ENCODE measurements around the gene ZCCHC7.

The ZCCHC7 gene

DNA sequence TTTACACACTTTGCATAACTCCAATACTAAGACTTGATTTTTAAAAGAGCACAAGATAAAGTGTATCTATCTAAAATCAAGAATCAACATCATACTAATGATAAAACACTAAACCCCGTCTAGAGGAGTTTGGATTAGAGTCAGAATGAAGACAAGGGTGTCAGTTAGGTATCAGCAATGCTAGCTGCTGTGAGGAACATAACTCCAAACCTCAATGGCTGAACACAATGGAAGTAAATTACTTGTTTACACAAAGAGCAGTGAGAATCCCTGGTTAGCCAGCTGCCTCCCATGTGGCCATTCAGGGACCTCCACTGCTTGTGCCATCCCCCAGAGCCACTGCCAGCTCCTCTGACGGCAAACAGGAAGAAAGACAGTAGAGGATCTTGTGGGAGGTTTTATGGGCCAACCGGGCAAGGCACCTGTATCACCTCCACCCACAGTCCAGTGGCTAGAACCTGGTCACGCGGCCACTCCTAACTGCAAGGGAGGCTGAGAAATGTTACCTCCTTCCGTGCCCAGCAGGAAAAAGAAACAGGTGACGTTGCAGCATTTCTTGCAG, 278.2 kb downstream of the ZCCHC7 start:
- H3K9ac ChIP-seq (ENCODE audit: low read length), result no peak overlapping the region

DNA sequence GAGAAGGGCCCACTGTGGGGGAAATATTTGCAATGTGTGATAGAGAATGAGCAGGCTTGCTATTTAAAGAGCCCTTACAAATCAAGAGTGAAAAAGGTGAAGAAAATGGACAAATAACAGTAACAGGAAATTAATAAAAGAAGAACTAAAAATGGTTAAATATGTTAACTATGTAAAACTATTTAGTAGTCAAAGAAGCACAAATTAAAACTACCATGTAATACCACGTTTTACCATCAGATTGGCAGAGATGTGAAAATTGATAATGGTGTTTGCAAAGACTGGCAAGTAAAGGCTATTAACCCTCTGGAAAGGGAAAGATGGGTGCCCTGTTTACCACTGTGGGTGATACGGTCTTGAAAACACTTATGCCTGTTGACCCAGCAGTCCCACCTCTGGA, 279.0 kb downstream of the ZCCHC7 start:
- no peak overlapping the region for H3K9ac ChIP-seq (ENCODE audit: low read length)
- no peaks in the 10 kb centered on the region for H3K27me3 ChIP-seq (ENCODE audit: control insufficient read depth, insufficient read depth, low read length)
- H3K36me3 ChIP-seq (ENCODE audit: control insufficient read depth, insufficient read depth, low read length), result no peaks in the 10 kb centered on the region
- H3K4me3 ChIP-seq (ENCODE audit: low read length), result no peak overlapping the region
- no peaks in the 10 kb centered on the region for H3K9me3 ChIP-seq (ENCODE audit: control insufficient read depth, low read length)
- no peaks in the 10 kb centered on the region for H3K4me1 ChIP-seq (ENCODE audit: control insufficient read depth, insufficient read depth, low read length)

More for the DNA sequence above, 278.2 kb downstream of the ZCCHC7 start:
- H3K4me1 ChIP-seq (ENCODE audit: control insufficient read depth, insufficient read depth, low read length), result no peaks in the 10 kb centered on the region
- H3K27me3 ChIP-seq (ENCODE audit: control insufficient read depth, insufficient read depth, low read length), result no peaks in the 10 kb centered on the region
- no peaks in the 10 kb centered on the region for H3K9me3 ChIP-seq (ENCODE audit: control insufficient read depth, low read length)
- no peak overlapping the region for H3K4me3 ChIP-seq (ENCODE audit: low read length)
- no peaks in the 10 kb centered on the region for H3K36me3 ChIP-seq (ENCODE audit: control insufficient read depth, insufficient read depth, low read length)

DNA sequence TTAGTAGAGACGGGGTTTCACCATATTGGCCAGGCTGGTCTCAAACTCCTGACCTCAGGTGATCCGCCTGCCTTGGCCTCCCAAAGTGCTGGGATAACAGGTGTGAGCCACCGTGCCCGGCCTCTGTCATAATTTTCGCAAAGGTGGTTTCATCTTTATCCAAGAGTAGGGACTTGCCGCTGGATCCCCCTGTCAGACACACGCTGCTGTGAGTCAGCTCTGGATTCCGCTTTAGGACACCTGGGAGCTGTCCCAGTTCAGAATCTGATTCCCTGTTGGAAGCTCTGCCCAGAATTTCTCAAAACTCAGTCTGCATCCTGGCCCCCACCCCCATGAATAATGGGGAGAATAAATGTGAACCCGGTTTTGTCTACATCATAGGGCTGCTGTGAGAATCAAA, 284.2 kb downstream of the ZCCHC7 start:
- no peak overlapping the region for H3K4me3 ChIP-seq (ENCODE audit: low read length)
- H3K4me1 ChIP-seq (ENCODE audit: control insufficient read depth, insufficient read depth, low read length), result no peaks in the 10 kb centered on the region
- no peaks in the 10 kb centered on the region for H3K9me3 ChIP-seq (ENCODE audit: control insufficient read depth, low read length)
- H3K27me3 ChIP-seq (ENCODE audit: control insufficient read depth, insufficient read depth, low read length), result no peaks in the 10 kb centered on the region
- H3K9ac ChIP-seq (ENCODE audit: low read length), result no peak overlapping the region
- H3K36me3 ChIP-seq (ENCODE audit: control insufficient read depth, insufficient read depth, low read length), result no peaks in the 10 kb centered on the region

DNA sequence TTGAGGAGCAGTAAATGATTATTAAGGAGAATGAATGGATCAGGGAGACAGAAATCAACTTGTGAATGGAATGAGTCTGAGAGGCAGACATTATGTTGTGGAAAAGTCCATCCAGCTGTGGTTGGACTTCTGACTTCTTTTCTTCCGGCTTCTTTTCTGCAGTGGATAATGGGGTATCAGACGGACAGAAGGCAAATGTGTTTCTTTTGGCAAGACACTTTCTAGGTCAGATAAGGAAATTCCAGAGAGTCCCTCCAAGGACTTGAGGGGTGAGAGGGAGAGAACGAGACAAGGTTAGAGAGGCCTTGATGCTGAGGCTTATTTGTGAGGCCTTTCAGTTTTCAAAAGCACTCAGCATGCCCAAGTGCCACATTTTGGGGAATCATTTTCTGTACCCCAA, 285.0 kb downstream of the ZCCHC7 start:
- H3K4me1 ChIP-seq (ENCODE audit: control insufficient read depth, insufficient read depth, low read length), result no peaks in the 10 kb centered on the region
- no peaks in the 10 kb centered on the region for H3K9me3 ChIP-seq (ENCODE audit: control insufficient read depth, low read length)
- no peak overlapping the region for H3K9ac ChIP-seq (ENCODE audit: low read length)
- no peaks in the 10 kb centered on the region for H3K36me3 ChIP-seq (ENCODE audit: control insufficient read depth, insufficient read depth, low read length)
- H3K4me3 ChIP-seq (ENCODE audit: low read length), result no peak overlapping the region
- H3K27me3 ChIP-seq (ENCODE audit: control insufficient read depth, insufficient read depth, low read length), result no peaks in the 10 kb centered on the region

DNA sequence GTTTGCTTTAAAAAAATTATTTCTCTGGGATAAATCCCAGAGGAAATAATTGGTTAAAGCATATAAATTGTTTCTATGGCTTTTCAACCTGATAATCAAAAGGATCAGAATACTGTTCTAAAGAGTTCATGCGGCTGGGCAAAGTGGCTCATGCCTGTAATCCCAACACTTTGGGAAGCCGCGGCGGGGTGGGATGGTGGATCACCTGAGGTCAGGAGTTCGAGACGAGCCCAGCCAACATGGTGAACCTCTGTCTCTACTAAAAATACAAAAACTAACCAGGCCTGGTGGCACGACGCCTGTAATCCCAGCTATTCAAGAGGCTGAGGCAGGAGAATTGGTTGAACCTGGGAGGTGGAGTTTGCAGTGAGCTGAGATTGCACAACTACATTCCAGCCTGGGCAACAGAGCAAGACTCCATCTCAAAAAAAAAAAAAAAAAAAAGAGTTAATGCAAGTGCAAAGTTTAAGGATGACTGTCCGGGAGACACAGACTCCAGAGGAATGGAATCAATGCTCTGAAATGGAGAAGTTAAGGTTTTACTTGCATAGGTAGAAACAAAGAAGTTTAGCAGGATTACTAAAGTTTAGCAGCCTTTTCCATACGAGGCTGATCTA, 285.5 kb downstream of the ZCCHC7 start:
- H3K36me3 ChIP-seq (ENCODE audit: control insufficient read depth, insufficient read depth, low read length), result no peaks in the 10 kb centered on the region
- H3K4me1 ChIP-seq (ENCODE audit: control insufficient read depth, insufficient read depth, low read length), result no peaks in the 10 kb centered on the region
- no peak overlapping the region for H3K4me3 ChIP-seq (ENCODE audit: low read length)
- H3K9ac ChIP-seq (ENCODE audit: low read length), result no peak overlapping the region
- no peaks in the 10 kb centered on the region for H3K9me3 ChIP-seq (ENCODE audit: control insufficient read depth, low read length)
- H3K27me3 ChIP-seq (ENCODE audit: control insufficient read depth, insufficient read depth, low read length), result no peaks in the 10 kb centered on the region

DNA sequence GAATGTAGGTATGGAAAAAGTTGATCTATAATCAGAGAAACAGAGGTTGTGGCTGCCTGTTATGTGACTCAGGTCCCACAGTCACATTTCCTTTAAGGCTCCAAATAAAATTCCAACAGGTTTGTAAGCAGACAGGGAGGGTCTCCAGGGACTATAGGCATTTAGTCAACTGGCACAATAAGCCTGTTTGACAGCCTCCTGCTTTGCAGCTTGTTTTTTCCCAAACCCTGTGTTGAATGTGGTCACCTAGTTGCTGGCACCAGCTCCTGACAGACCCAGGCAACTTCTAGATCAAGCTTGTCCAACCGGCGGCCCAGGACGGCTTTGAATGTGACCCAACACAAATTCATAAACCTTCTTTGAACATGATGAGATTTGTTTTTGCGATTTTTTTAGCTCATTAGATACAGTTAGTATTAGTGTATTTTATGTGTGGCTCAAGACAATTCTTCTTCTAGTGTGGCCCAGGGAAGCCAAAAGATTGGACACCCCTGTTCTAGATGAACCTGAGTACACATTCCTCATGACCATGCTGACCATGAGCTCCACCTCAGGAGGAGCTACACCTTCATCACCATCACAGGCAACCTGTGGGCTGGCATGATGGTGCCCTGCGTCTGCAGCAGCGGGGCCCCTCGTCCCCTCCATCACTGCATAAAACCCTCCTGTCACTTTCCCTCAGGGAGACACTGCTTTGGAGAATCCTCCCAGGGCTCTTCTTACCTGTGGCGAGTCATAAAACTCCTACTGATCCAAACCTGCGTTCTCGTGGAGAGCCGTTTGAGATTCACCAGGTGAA, 286.4 kb downstream of the ZCCHC7 start:
- no peak overlapping the region for H3K9ac ChIP-seq (ENCODE audit: low read length)
- no peaks in the 10 kb centered on the region for H3K27me3 ChIP-seq (ENCODE audit: control insufficient read depth, insufficient read depth, low read length)
- no peaks in the 10 kb centered on the region for H3K36me3 ChIP-seq (ENCODE audit: control insufficient read depth, insufficient read depth, low read length)
- no peaks in the 10 kb centered on the region for H3K9me3 ChIP-seq (ENCODE audit: control insufficient read depth, low read length)
- no peaks in the 10 kb centered on the region for H3K4me1 ChIP-seq (ENCODE audit: control insufficient read depth, insufficient read depth, low read length)
- no peak overlapping the region for H3K4me3 ChIP-seq (ENCODE audit: low read length)

DNA sequence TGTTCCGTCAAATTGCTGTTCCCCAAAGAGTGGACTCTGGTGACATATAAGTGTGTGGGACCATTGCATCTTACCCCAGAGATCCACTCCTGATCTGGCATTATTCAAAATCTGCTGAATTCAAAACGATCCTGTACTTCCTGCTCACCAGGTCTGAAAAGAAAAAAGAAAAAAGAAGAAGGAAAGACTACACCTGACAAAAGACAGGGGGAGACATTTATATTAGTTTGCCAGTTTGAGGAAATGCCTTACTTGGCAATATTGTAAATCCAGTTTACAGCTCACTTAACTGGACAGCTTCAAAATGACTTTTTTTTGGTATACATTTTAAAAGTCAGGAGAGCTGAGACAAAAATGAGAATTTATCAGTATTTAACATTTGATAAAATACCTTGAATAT, 287.1 kb downstream of the ZCCHC7 start:
- no peaks in the 10 kb centered on the region for H3K9me3 ChIP-seq (ENCODE audit: control insufficient read depth, low read length)
- no peaks in the 10 kb centered on the region for H3K4me1 ChIP-seq (ENCODE audit: control insufficient read depth, insufficient read depth, low read length)
- H3K36me3 ChIP-seq (ENCODE audit: control insufficient read depth, insufficient read depth, low read length), result no peaks in the 10 kb centered on the region
- no peaks in the 10 kb centered on the region for H3K27me3 ChIP-seq (ENCODE audit: control insufficient read depth, insufficient read depth, low read length)
- H3K9ac ChIP-seq (ENCODE audit: low read length), result no peak overlapping the region
- no peak overlapping the region for H3K4me3 ChIP-seq (ENCODE audit: low read length)
